Measurements from ENCODE around the gene ACY1. TPM values are rescaled to one million over a fixed set of nuclear protein-coding genes. Genes with fewer than 3 reads are reported as not detected.

ACY1 gene
- total RNA-seq, 1 donor from 2014 or later = 26.7 TPM

DNA sequence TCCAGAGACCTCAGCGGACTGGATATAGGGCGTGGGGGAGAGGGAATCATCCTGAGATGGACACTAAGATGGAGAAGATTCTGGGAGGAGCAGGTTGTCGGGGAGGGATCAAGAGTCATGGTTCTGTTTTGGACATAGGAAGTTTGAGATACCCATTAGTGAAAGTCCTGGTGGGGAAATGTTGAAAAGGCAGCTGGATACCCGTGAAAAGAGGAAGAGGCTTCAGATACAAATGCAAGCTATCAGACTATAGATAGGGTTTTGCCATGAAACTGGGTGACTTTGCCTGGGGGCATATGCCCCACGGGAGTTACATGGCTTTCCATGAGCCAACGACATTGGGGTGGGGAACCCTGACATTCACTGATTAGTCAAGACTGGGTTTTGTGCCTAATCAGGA lies 29.2 kb upstream of the ACY1 start:
- CTCF ChIA-PET = interaction anchor here (0.9 kb wide), 1 partner anchor 20 kb away, joined by 4 read pairs; the partner anchor contains the start of gene ABHD14B
- POLR2A ChIA-PET = interaction anchor here (0.7 to 0.9 kb wide), 2 partner anchors 29 to 1615 kb away, joined by 3 to 5 read pairs; no protein-coding TSS in a partner anchor
- Mint-ChIP-seq H3K4me3 (no peak overlapping the region), H3K9me3 (no peaks in the 10 kb centered on the region), H3K36me3 (ENCODE audit: low read depth) (no peaks in the 10 kb centered on the region), H3K27me3 (peaks cover 19% of the 10 kb centered on the region), H3K4me1 (peaks cover 2% of the 10 kb centered on the region), H3K27ac (no peak overlapping the region)
- intact Hi-C loops (cut with micrococcal nuclease) = no loop called here
- TF ChIP-seq, protein P1, sequence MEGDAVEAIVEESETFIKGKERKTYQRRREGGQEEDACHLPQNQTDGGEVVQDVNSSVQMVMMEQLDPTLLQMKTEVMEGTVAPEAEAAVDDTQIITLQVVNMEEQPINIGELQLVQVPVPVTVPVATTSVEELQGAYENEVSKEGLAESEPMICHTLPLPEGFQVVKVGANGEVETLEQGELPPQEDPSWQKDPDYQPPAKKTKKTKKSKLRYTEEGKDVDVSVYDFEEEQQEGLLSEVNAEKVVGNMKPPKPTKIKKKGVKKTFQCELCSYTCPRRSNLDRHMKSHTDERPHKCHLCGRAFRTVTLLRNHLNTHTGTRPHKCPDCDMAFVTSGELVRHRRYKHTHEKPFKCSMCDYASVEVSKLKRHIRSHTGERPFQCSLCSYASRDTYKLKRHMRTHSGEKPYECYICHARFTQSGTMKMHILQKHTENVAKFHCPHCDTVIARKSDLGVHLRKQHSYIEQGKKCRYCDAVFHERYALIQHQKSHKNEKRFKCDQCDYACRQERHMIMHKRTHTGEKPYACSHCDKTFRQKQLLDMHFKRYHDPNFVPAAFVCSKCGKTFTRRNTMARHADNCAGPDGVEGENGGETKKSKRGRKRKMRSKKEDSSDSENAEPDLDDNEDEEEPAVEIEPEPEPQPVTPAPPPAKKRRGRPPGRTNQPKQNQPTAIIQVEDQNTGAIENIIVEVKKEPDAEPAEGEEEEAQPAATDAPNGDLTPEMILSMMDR (IDR thresholded peaks at IDR 0.05) = no peak
- DNase-seq = no peak
- ATAC-seq (ENCODE audit: low read depth) = no peak

DNA sequence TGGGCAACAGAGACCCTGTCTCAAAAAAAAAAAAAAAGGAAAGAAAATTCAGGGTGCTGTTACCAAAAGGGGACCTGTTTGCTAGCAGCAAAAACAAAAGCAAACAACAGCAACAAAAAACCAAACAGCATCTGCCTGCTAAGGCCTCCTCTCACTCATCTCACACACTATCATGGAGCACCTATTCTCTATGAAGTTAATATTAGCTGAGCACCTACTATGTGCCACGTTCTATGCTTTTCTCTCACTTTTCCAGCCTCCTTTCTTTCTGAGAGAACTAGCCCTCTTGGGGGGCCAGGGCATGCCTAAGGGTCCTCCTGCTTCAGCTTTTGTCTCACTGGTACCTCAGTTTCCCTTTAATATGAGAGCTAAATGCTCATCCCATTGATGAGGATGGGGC lies 28.6 kb upstream of the ACY1 start:
- peaks cover 2% of the 10 kb centered on the region for H3K4me1 Mint-ChIP-seq
- CTCF ChIA-PET = interaction anchor here (0.9 kb wide), 1 partner anchor 19 kb away, joined by 4 read pairs; the partner anchor contains the start of gene ABHD14B
- H3K4me3 Mint-ChIP-seq = no peak overlapping the region
- peaks cover 19% of the 10 kb centered on the region for H3K27me3 Mint-ChIP-seq
- H3K36me3 Mint-ChIP-seq (ENCODE audit: low read depth) = no peaks in the 10 kb centered on the region
- TF ChIP-seq, protein P1 (IDR thresholded peaks at IDR 0.05) = no peak
- intact Hi-C loops (cut with micrococcal nuclease) = no loop called here
- POLR2A ChIA-PET = interaction anchor here (0.7 to 0.9 kb wide), 2 partner anchors 28 to 1616 kb away, joined by 3 to 5 read pairs; no protein-coding TSS in a partner anchor
- no peaks in the 10 kb centered on the region for H3K9me3 Mint-ChIP-seq
- ATAC-seq (ENCODE audit: low read depth) (no peak), DNase-seq (no peak)
- H3K27ac Mint-ChIP-seq = no peak overlapping the region

DNA sequence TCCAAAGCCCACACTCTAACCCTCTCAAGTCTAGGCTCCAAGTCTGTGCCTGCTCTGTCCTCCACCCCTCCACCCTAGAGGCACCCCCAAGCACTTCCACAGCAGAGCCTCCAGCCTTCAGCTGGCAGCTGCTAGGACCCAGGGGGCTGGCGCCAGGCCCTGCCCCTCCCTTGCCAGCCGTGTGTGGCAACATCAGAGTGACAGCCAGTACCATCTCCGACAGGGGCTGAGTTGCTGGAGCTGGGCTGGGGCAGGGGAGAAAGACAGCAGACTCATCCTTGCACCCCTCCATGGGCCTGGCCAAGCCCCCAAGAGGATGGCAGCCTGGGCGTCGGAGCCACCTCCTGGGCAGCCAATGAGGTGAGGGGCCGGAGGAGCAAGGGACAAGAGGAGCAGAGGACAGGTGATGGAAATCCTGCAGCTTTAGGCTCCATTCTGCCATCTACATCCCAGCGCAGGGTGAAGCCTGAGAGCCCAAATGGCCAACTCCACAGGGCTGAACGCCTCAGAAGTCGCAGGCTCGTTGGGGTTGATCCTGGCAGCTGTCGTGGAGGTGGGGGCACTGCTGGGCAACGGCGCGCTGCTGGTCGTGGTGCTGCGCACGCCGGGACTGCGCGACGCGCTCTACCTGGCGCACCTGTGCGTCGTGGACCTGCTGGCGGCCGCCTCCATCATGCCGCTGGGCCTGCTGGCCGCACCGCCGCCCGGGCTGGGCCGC lies 28.0 kb upstream of the ACY1 start, which contains the start of gene GPR62:
GPR62 (plus strand) TSS at position 207 of the 718 bp plus-strand sequence; CDS start at position 479, 272 bp downstream.
- CTCF ChIA-PET = no interaction called here
- Mint-ChIP-seq H3K4me3 (peak within 1 kb of the TSS; percentile 24), H3K36me3 (ENCODE audit: low read depth) (no peaks in the 10 kb centered on the region), H3K9me3 (no peaks in the 10 kb centered on the region), H3K27ac (no peak within 1 kb of the TSS), H3K27me3 (peaks cover 19% of the 10 kb centered on the region), H3K4me1 (peaks cover 2% of the 10 kb centered on the region)
- DNase-seq = no peak
- no peak for ATAC-seq (ENCODE audit: low read depth)
- TF ChIP-seq, protein P1 (IDR thresholded peaks at IDR 0.05) = no peak
- intact Hi-C loops (cut with micrococcal nuclease) = no loop called here
- POLR2A ChIA-PET = no interaction called here

DNA sequence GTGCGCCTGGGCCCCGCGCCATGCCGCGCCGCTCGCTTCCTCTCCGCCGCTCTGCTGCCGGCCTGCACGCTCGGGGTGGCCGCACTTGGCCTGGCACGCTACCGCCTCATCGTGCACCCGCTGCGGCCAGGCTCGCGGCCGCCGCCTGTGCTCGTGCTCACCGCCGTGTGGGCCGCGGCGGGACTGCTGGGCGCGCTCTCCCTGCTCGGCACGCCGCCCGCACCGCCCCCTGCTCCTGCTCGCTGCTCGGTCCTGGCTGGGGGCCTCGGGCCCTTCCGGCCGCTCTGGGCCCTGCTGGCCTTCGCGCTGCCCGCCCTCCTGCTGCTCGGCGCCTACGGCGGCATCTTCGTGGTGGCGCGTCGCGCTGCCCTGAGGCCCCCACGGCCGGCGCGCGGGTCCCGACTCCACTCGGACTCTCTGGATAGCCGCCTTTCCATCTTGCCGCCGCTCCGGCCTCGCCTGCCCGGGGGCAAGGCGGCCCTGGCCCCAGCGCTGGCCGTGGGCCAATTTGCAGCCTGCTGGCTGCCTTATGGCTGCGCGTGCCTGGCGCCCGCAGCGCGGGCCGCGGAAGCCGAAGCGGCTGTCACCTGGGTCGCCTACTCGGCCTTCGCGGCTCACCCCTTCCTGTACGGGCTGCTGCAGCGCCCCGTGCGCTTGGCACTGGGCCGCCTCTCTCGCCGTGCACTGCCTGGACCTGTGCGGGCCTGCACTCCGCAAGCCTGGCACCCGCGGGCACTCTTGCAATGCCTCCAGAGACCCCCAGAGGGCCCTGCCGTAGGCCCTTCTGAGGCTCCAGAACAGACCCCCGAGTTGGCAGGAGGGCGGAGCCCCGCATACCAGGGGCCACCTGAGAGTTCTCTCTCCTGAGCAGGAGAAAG lies 27.2 kb upstream of the ACY1 start:
- peak; percentile 83 for ATAC-seq (ENCODE audit: low read depth)
- H3K36me3 Mint-ChIP-seq (ENCODE audit: low read depth) = no peaks in the 10 kb centered on the region
- H3K4me3 Mint-ChIP-seq = peak overlapping the region; percentile 24
- intact Hi-C loops (cut with micrococcal nuclease) = loop anchor here (1.0 kb wide), 2 partner anchors 11 to 14 kb away; partner anchors contain the start of genes PARP3 and PCBP4
- peaks cover 2% of the 10 kb centered on the region for H3K4me1 Mint-ChIP-seq
- ChIA-PET POLR2A (no interaction called here), CTCF (interaction anchor here (1.3 kb wide), 1 partner anchor 11 kb away, joined by 3 read pairs; no protein-coding TSS in a partner anchor)
- TF ChIP-seq, protein P1 (IDR thresholded peaks at IDR 0.05) = no peak
- peak; percentile 47 for DNase-seq
- H3K9me3 Mint-ChIP-seq = no peaks in the 10 kb centered on the region
- no peak overlapping the region for H3K27ac Mint-ChIP-seq
- H3K27me3 Mint-ChIP-seq = peaks cover 19% of the 10 kb centered on the region

Measured in activated B cell treated with CpG ODN at 0.5 μM for 24 hours (primary cell).